SH-SY5Y (cell line): ENCODE data around the gene ZBTB8A.

Experiments used
- GATA2 ChIP-seq: IDR thresholded peaks from 2 replicates; pipeline ENCODE4 v1.6.1; 2011; ENCODE audit warnings: mild to moderate bottlenecking, low read depth, low read length
- GATA3 ChIP-seq: IDR thresholded peaks from 2 replicates; pipeline ENCODE4 v1.6.1; 2011; ENCODE audit warnings: low read depth, mild to moderate bottlenecking, low read length, moderate library complexity

DNA sequence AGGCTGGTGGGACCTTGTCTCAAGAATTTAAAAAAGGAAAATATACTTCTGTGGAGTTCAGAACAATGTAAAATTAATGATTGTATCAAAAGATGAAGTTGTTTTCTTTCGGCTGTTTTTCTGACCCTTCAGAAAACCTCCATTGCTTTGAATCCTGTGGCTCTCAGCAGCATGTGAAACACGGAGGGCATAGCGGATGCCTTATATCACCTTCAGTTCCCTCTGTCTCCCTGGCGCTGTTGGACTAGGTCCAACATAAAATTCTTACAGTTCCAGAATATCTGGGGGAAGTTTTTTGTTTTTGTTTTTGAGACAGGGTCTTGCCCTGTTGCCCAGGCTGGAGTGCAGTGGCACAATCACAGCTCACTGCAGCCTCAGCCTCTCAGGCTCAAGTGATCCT, 7.4 kb downstream of the ZBTB8A start:
- no peak for TF ChIP-seq GATA2
- TF ChIP-seq GATA3 = no peak
